H1 (cell line): ENCODE measurements around the gene CRP. TPM values are rescaled to one million over a fixed set of nuclear protein-coding genes. Genes with fewer than 3 reads are reported as not detected.

ENCODE experiments used
- CTCF ChIA-PET: fragments of 300-600 bp; sonication (Branson Sonifier 250); formaldehyde crosslinking; loops from one replicate; lab custom pipeline; 2021; ENCODE audit not compliant: partially characterized antibody; lab: Charles Lee
- POLR2A ChIA-PET: fragments of 300-600 bp; sonication (Branson Sonifier 250); formaldehyde crosslinking; loops from one replicate; lab custom pipeline; 2021; ENCODE audit warnings: inconsistent platforms; ENCODE audit not compliant: partially characterized antibody; lab: Charles Lee
- DNase-seq, 2 experiments: peaks; one replicate each; pipeline versions ENCODE4 v3.0.0 to v3.0.0-alpha.2; 2010 to 2022; ENCODE audit warnings: low spot score in 2 of 2, low read depth in 1 of 2, mixed read lengths in 1 of 2
- FAIRE-seq: peaks from 2 replicates; lab custom pipeline; 2011; peaks lifted over from hg19 to GRCh38; lab: Jason Lieb, UNC
- H2AFZ ChIP-seq: 2 replicates; pipeline ENCODE4 v1.8.1; 2012; ENCODE audit warnings: low read length, inconsistent platforms
- H2AK5ac ChIP-seq: 2 replicates; pipeline ENCODE4 v1.6.1; 2013; ENCODE audit warnings: low read depth, low read length
- H2BK120ac ChIP-seq: replicated peaks from 2 replicates; pipeline ENCODE3; 2013; ENCODE audit warnings: low read depth, low read length, inconsistent platforms
- H2BK12ac ChIP-seq: 2 replicates; pipeline ENCODE4 v1.6.1; 2013; ENCODE audit warnings: low read depth, low read length
- H2BK15ac ChIP-seq: 2 replicates; pipeline ENCODE4 v1.6.1; 2013; ENCODE audit warnings: low read length
- H2BK20ac ChIP-seq: 2 replicates; pipeline ENCODE4 v1.6.1; 2013; ENCODE audit warnings: low read length
- H2BK5ac ChIP-seq: 2 replicates; pipeline ENCODE4 v1.6.1; 2013; ENCODE audit warnings: low read depth, low read length
- H3K14ac ChIP-seq: 2 replicates; pipeline ENCODE4 v1.6.1; 2013; ENCODE audit warnings: inconsistent platforms; ENCODE audit not compliant: insufficient read length
- H3K18ac ChIP-seq: 2 replicates; pipeline ENCODE4 v1.6.1; 2013; ENCODE audit warnings: low read length; ENCODE audit errors: extremely low read depth
- H3K23ac ChIP-seq: 2 replicates; pipeline ENCODE4 v1.6.1; 2013; ENCODE audit warnings: inconsistent platforms; ENCODE audit not compliant: insufficient read length
- H3K23me2 ChIP-seq: 2 replicates; pipeline ENCODE4 v1.6.1; 2013; ENCODE audit warnings: low read depth, low read length
- H3K27ac ChIP-seq: 2 replicates; pipeline ENCODE4 v1.6.1; 2011; ENCODE audit warnings: low read depth, low read length, inconsistent platforms
- H3K27me3 ChIP-seq, 4 experiments: replicated peaks in 1 of 4; 1 replicate in 1 of 4; 2 replicates in 3 of 4; pipeline versions ENCODE4 v1.6.1 to v1.8.1; 2011 to 2013; ENCODE audit warnings: low read length in 3 of 4, mild to moderate bottlenecking in 3 of 4, inconsistent platforms in 2 of 4, mixed read lengths in 2 of 4, moderate library complexity in 1 of 4; ENCODE audit not compliant: control insufficient read depth in 3 of 4, insufficient read depth in 3 of 4; ENCODE audit errors: extremely low read depth in 1 of 4
- H3K36me3 ChIP-seq, 4 experiments: 2 replicates each; pipeline versions ENCODE4 v1.6.1 to v1.8.1; 2011 to 2013; ENCODE audit warnings: mild to moderate bottlenecking in 4 of 4, low read length in 3 of 4, moderate library complexity in 2 of 4, control low read depth in 1 of 4, inconsistent platforms in 1 of 4; ENCODE audit not compliant: insufficient read depth in 4 of 4, control insufficient read depth in 2 of 4
- H3K4ac ChIP-seq: replicated peaks from 2 replicates; pipeline ENCODE3; 2013; ENCODE audit warnings: low read length, low read depth, mixed read lengths, inconsistent platforms; ENCODE audit not compliant: insufficient read length
- H3K4me1 ChIP-seq, 4 experiments: replicated peaks in 1 of 4; 1 replicate in 1 of 4; 2 replicates in 3 of 4; pipeline versions ENCODE4 v1.6.1 to v1.8.1; 2011 to 2013; ENCODE audit warnings: low read length in 3 of 4, inconsistent platforms in 2 of 4, mixed read lengths in 1 of 4; ENCODE audit not compliant: insufficient read depth in 4 of 4, control insufficient read depth in 3 of 4
- H3K4me2 ChIP-seq, 2 experiments: 2 replicates each; pipeline versions ENCODE4 v1.6.1 to v1.8.1; 2011 to 2013; ENCODE audit warnings: low read depth in 2 of 2, low read length in 2 of 2, control low read depth in 1 of 2, inconsistent platforms in 1 of 2, mild to moderate bottlenecking in 1 of 2; ENCODE audit not compliant: insufficient read depth in 1 of 2
- H3K4me3 ChIP-seq, 4 experiments: fragments of 200-600, 300-600 bp in 1 of 4; sonication (generic), shearing (Covaris generic), sonication (Bioruptor Twin) in 1 of 4; 2 replicates each; pipeline versions ENCODE4 v1.5.1 to v1.8.1; 2011 to 2016; ENCODE audit warnings: low read length in 4 of 4, low read depth in 3 of 4, control low read depth in 2 of 4, inconsistent platforms in 2 of 4, mild to moderate bottlenecking in 2 of 4, mixed read lengths in 1 of 4, moderate library complexity in 1 of 4; ENCODE audit not compliant: insufficient read depth in 2 of 4; ENCODE audit errors: extremely low read depth in 1 of 4
- H3K56ac ChIP-seq: replicated peaks from 2 replicates; pipeline ENCODE3; 2013; ENCODE audit warnings: low read depth, mild to moderate bottlenecking, mixed read lengths, low read length, inconsistent platforms; ENCODE audit not compliant: insufficient read length
- H3K79me1 ChIP-seq: 2 replicates; pipeline ENCODE4 v1.6.1; 2013; ENCODE audit warnings: low read depth, low read length, control low read depth
- H3K79me2 ChIP-seq, 2 experiments: 2 replicates each; pipeline versions ENCODE4 v1.6.1 to v1.8.1; 2012 to 2013; ENCODE audit warnings: low read length in 2 of 2, mild to moderate bottlenecking in 2 of 2, inconsistent platforms in 1 of 2; ENCODE audit not compliant: insufficient read depth in 2 of 2, control insufficient read depth in 1 of 2
- H3K9ac ChIP-seq, 4 experiments: replicated peaks in 1 of 4; 1 replicate in 1 of 4; 2 replicates in 3 of 4; pipeline versions ENCODE4 v1.6.1 to v1.8.1; 2011 to 2013; ENCODE audit warnings: low read depth in 3 of 4, low read length in 3 of 4, control low read depth in 2 of 4, mild to moderate bottlenecking in 2 of 4, moderate library complexity in 2 of 4, inconsistent platforms in 1 of 4; ENCODE audit errors: extremely low read depth in 1 of 4
- H3K9me3 ChIP-seq, 2 experiments: 2 replicates each; pipeline versions ENCODE4 v1.6.1 to v1.8.1; 2012 to 2013; ENCODE audit warnings: mild to moderate bottlenecking in 2 of 2, moderate library complexity in 2 of 2, control low read depth in 1 of 2, inconsistent platforms in 1 of 2, low read depth in 1 of 2, low read length in 1 of 2, mixed read lengths in 1 of 2; ENCODE audit not compliant: insufficient read depth in 2 of 2
- H4K20me1 ChIP-seq, 2 experiments: replicated peaks in 1 of 2; 2 replicates each; pipeline versions ENCODE3 to v1.8.1; 2011 to 2013; ENCODE audit warnings: inconsistent platforms in 2 of 2, low read length in 2 of 2, mild to moderate bottlenecking in 1 of 2; ENCODE audit not compliant: insufficient read depth in 2 of 2, control insufficient read depth in 1 of 2
- H4K5ac ChIP-seq: 2 replicates; pipeline ENCODE4 v1.6.1; 2013; ENCODE audit warnings: low read length, low read depth, mixed read lengths, inconsistent platforms; ENCODE audit not compliant: insufficient read length
- H4K8ac ChIP-seq: 2 replicates; pipeline ENCODE4 v1.8.0; 2013; ENCODE audit warnings: mild to moderate bottlenecking, moderate library complexity, low read length, inconsistent platforms; ENCODE audit not compliant: insufficient read depth; ENCODE audit errors: extremely low read depth
- H4K91ac ChIP-seq: replicated peaks from 2 replicates; pipeline ENCODE3; 2013; ENCODE audit warnings: low read length, mixed read lengths, inconsistent platforms; ENCODE audit not compliant: insufficient read length
- KDM1A ChIP-seq: fragments of 200-600, 300-600 bp; sonication (generic); IDR thresholded peaks from 2 replicates; pipeline ENCODE4 v1.7.1; 2016; ENCODE audit warnings: mild to moderate bottlenecking, low read length, borderline replicate concordance
- ZNF274 ChIP-seq: IDR thresholded peaks from 2 replicates; pipeline ENCODE4 v1.7.0; 2012; ENCODE audit warnings: low read length, borderline replicate concordance; ENCODE audit errors: extremely low read depth
- WGBS, 2 experiments: shearing (Covaris generic) in 1 of 2; methylation state at CpG; one replicate each; pipeline versions ENCODE4 v1.1.6 to v1.1.7; 2013 to 2015; ENCODE audit warnings: low lambda C conversion rate in 2 of 2, mixed read lengths in 2 of 2, inconsistent platforms in 1 of 2, low coverage in 1 of 2, missing lambda C conversion rate in 1 of 2; ENCODE audit not compliant: insufficient replicate concordance in 2 of 2, insufficient coverage in 1 of 2, insufficient read length in 1 of 2; ENCODE audit errors: extremely low coverage in 1 of 2, missing lambda C conversion rate in 1 of 2; 5-methylcytosine and 5-hydroxymethylcytosine counted together
- polyA plus RNA-seq, 7 experiments: library from polyadenylated mRNA; depleted of rRNA in 3 of 7; stranded (reverse) in 5 of 7; unstranded in 2 of 7; fragments of >200 nt in 5 of 7; fragments of 200-250 nt in 2 of 7; gene quantifications; 1 replicate in 5 of 7; 2 replicates in 1 of 7; 4 replicates in 1 of 7; pipeline versions ENCODE4 v1.2.1 to v1.2.3, GENCODE V29; 2011 to 2013; ENCODE audit warnings: missing spikeins in 2 of 7, mixed read lengths in 2 of 7
- total RNA-seq: library from RNA; stranded (reverse); fragmentation: NEBNext Ultra II Directional; extraction: Animal tissue kit (Norgen Biotek cat#: 25700); gene quantifications from 2 replicates; pipeline ENCODE4 v1.2.1, GENCODE V29; 2021

CRP gene
- total and polyA plus RNA-seq, 2 of the 8 experiments (the other 6 are each of a cell fraction or from before 2014, with no cell fraction given), result not detected

GRCh38 chr1:159663552-159663951 lies 50.8 kb downstream of the CRP start:
- Histone ChIP-seq H3K9me3 (peaks cover 30 to 48% of the 10 kb centered on the region in 2 experiments), H3K79me1 (no peaks in the 10 kb centered on the region), H2BK5ac (no peak overlapping the region), H2BK15ac (no peak overlapping the region), H3K18ac (no peak overlapping the region), H3K4ac (no peak overlapping the region), H2BK120ac (no peak overlapping the region), H3K4me3 (no peak overlapping the region), H4K5ac (no peak overlapping the region), H4K20me1 (no peaks in the 10 kb centered on the region), H3K79me2 (no peaks in the 10 kb centered on the region), H3K36me3 (no peaks in the 10 kb centered on the region), H2AK5ac (no peak overlapping the region), H2BK20ac (no peak overlapping the region), H4K91ac (no peak overlapping the region), H3K14ac (no peak overlapping the region), H3K23me2 (no peaks in the 10 kb centered on the region), H3K9ac (no peak overlapping the region), H3K4me1 (no peaks in the 10 kb centered on the region), H3K4me2 (no peak overlapping the region), H2BK12ac (no peak overlapping the region), H2AFZ (no peak overlapping the region), H3K56ac (no peak overlapping the region), H3K27ac (no peak overlapping the region), H3K27me3 (no peaks in the 10 kb centered on the region), H3K23ac (no peak overlapping the region), H4K8ac (no peak overlapping the region)
- ChIA-PET POLR2A (no interaction called here), CTCF (no interaction called here)
- no peak for DNase-seq
- no peak for TF ChIP-seq KDM1A
- no peak for TF ChIP-seq ZNF274
- 44% methylated on average over 2 of the region's 2 CpGs; no CpG with 5 or more reads in 1 of the 2 experiments for WGBS, 2 experiments
- no peak for FAIRE-seq

Other genes with a start within 250 kb of the CRP start
- gene OR10J5, start 178.6 kb downstream of the CRP start, total RNA-seq, result not detected in 2 replicates
- not detected in 2 replicates for gene OR10J5, start 178.6 kb downstream of the CRP start, polyA plus RNA-seq (2011; rRNA removed)
- gene APCS, start 126.8 kb downstream of the CRP start, total RNA-seq, result not detected in 2 replicates
- gene APCS, start 126.8 kb downstream of the CRP start, polyA plus RNA-seq (2011; rRNA removed), result not detected in 2 replicates
- gene DUSP23, start 66.4 kb upstream of the CRP start, total RNA-seq, result 45.8 and 48.3 TPM in 2 replicates
- gene DUSP23, start 66.4 kb upstream of the CRP start, polyA plus RNA-seq (2011; rRNA removed), result 80.1 and 122 TPM in 2 replicates
- gene FCRL6, start 87.8 kb upstream of the CRP start, total RNA-seq, result not detected in 2 replicates
- gene FCRL6, start 87.8 kb upstream of the CRP start, polyA plus RNA-seq (2011; rRNA removed), result 0.08 TPM in 1 of 2 replicates, not detected in the other
- gene SLAMF8, start 112.3 kb upstream of the CRP start, total RNA-seq, result not detected in 2 replicates
- gene SLAMF8, start 112.3 kb upstream of the CRP start, polyA plus RNA-seq (2011; rRNA removed), result not detected in 2 replicates
- not detected in 2 replicates for gene VSIG8, start 148.1 kb upstream of the CRP start, total RNA-seq
- not detected in 2 replicates for gene VSIG8, start 148.1 kb upstream of the CRP start, polyA plus RNA-seq (2011; rRNA removed)
- not detected in 2 replicates for gene CFAP45, start 185.6 kb upstream of the CRP start, total RNA-seq
- gene CFAP45, start 185.6 kb upstream of the CRP start, polyA plus RNA-seq (2011; rRNA removed), result 0.05 and 0.11 TPM in 2 replicates
- 86.0 and 93.0 TPM in 2 replicates for gene TAGLN2, start 210.9 kb upstream of the CRP start, total RNA-seq
- 114 and 142 TPM in 2 replicates for gene TAGLN2, start 210.9 kb upstream of the CRP start, polyA plus RNA-seq (2011; rRNA removed)
- gene IGSF9, start 231.0 kb upstream of the CRP start, total RNA-seq, result 28.1 and 29.2 TPM in 2 replicates
- 10.9 and 22.5 TPM in 2 replicates for gene IGSF9, start 231.0 kb upstream of the CRP start, polyA plus RNA-seq (2011; rRNA removed)
- not detected in 2 replicates for gene SLAMF9, start 239.6 kb upstream of the CRP start, total RNA-seq
- gene SLAMF9, start 239.6 kb upstream of the CRP start, polyA plus RNA-seq (2011; rRNA removed), result not detected in 2 replicates